Adrenal gland (tissue), 12 donors: ENCODE measurements around the gene AGPAT1. TPM values are rescaled to one million over a fixed set of nuclear protein-coding genes. Genes with fewer than 3 reads are reported as not detected.
"Not testable (repeated sequence)": the region's sequence is repeated elsewhere in the genome, so short reads cannot be mapped to it uniquely, and the experiment has no call there.

ENCODE experiments used
- DNase-seq, 7 donors: peaks; one replicate each; pipeline ENCODE4 v3.0.0-alpha.2; 2019 to 2020
- H3K27ac ChIP-seq, 5 donors: fragments of 200-600 bp; sonication (generic) in 4 of 5; 1 replicate in 3 of 5; 2 replicates in 2 of 5; pipeline versions ENCODE4 v1.5.1 to v1.8.0; 2016 to 2020; ENCODE audit warnings: mild to moderate bottlenecking in 1 of 5
- H3K27me3 ChIP-seq: fragments of 200-600 bp; 2 replicates; pipeline ENCODE4 v1.8.0; 2021
- H3K36me3 ChIP-seq, 2 donors: fragments of 200-600 bp; replicated peaks in 1 of 2; 1 replicate in 1 of 2; 2 replicates in 1 of 2; pipeline versions ENCODE4 v1.5.1 to v1.8.0; 2018 to 2022
- H3K4me1 ChIP-seq, 2 donors: fragments of 200-600 bp; replicated peaks in 1 of 2; 1 replicate in 1 of 2; 2 replicates in 1 of 2; pipeline versions ENCODE4 v1.5.1 to v1.8.0; 2018 to 2021
- H3K4me3 ChIP-seq, 4 donors: fragments of 200-600 bp; sonication (generic) in 3 of 4; one replicate each; pipeline ENCODE4 v1.5.1; 2016 to 2018
- H3K9me3 ChIP-seq, 3 donors: fragments of 200-600 bp; sonication (generic) in 1 of 3; replicated peaks in 1 of 3; 1 replicate in 2 of 3; 2 replicates in 1 of 3; pipeline versions ENCODE4 v1.5.1 to v1.8.0; 2016 to 2021
- CTCF ChIP-seq, 6 experiments: fragments of 450-650 bp in 4 of 6; fragments of 200-600 bp in 2 of 6; sonication (generic) in 1 of 6; IDR thresholded peaks; 1 replicate in 5 of 6; 2 replicates in 1 of 6; pipeline versions ENCODE4 v1.5.1 to v1.8.0; 2016 to 2021; ENCODE audit warnings: antibody characterized with exemption in 6 of 6, mild to moderate bottlenecking in 2 of 6, moderate library complexity in 1 of 6
- POLR2A ChIP-seq, 2 donors: fragments of 450-650 bp; IDR thresholded peaks; one replicate each; pipeline ENCODE4 v1.6.1; 2017; ENCODE audit warnings: antibody characterized with exemption in 2 of 2, mild to moderate bottlenecking in 2 of 2, moderate library complexity in 1 of 2
- WGBS, 4 donors: extraction: QIAGEN DNeasy Blood & Tissue Kit in 2 of 4; methylation state at CpG; one replicate each; pipeline versions ENCODE4 v1.1.5 to v1.1.7; 2013 to 2017; 5-methylcytosine and 5-hydroxymethylcytosine counted together
- intact Hi-C, 2 donors: fragments of 100-400 bp; cut with DNase I; formaldehyde crosslinking; loops; one replicate each; pipeline versions ENCODE4 v1.14.1 to v1.15.0; 2022 to 2023
- polyA plus RNA-seq, 3 donors: library from polyadenylated mRNA; stranded (reverse); fragments of 200-250 nt in 2 of 3; fragments of 350-450 nt in 1 of 3; fragmentation: Illumina TruSeq in 1 of 3; extraction: RNeasy Lipid Tissue Mini Kit (QIAGEN cat#74804) in 1 of 3; gene quantifications; one replicate each; pipeline ENCODE4 v1.2.3, GENCODE V29; 2013 to 2014
- total RNA-seq, 9 donors: library from RNA; depleted of rRNA in 4 of 9; stranded (reverse); fragments of >200 nt in 4 of 9; fragments of 120-200 nt in 1 of 9; fragmentation: NEBNext Ultra II Directional in 1 of 9; extraction: Animal tissue kit (Norgen Biotek cat#: 25700) in 1 of 9; gene quantifications; one replicate each; pipeline versions ENCODE4 v1.1.0 to v1.2.4, GENCODE V29; 2013 to 2023
- donor health status: healthy with polysubstance abuse.
- donor health status: Bipolar disorder and iron deficiency.
- donor health status: DM: yes; HTN: yes; CAD: no.
- donor health status: DM: no; HTN: no; CAD: no.
- donor health status: DM: no; HTN: no; CAD: no.
- donor health status: DM: yes; HTN: yes; CAD: no.

Gene AGPAT1
- total and polyA plus RNA-seq, 12 donors: 51.9 to 91.9 (median 68.5) TPM

GRCh38 chr6:32212076-32212760 is 36.3 kb upstream of the AGPAT1 start:
- no peak overlapping the region for H3K4me3 ChIP-seq
- H3K4me1 ChIP-seq: no peaks in the 10 kb centered on the region
- no peak for DNase-seq
- H3K27me3 ChIP-seq: no peaks in the 10 kb centered on the region
- no peaks in the 10 kb centered on the region for H3K36me3 ChIP-seq
- no peak overlapping the region for H3K27ac ChIP-seq
- H3K9me3 ChIP-seq: no peaks in the 10 kb centered on the region
- intact Hi-C loops: no loop called here
- 84 to 90% (median 86%) methylated on average over 8 to 12 of the region's 12 CpGs for WGBS, 4 donors
- TF ChIP-seq POLR2A (IDR thresholded peaks at IDR 0.05) (no peak), CTCF (IDR thresholded peaks at IDR 0.05) (no peak)

- H3K27me3 ChIP-seq, H3K4me3 ChIP-seq, H3K4me1 ChIP-seq, intact Hi-C loops, H3K27ac ChIP-seq, H3K9me3 ChIP-seq, DNase-seq, H3K36me3 ChIP-seq: not testable (repeated sequence)
- WGBS, 4 donors: 83 to 93% (median 86%) methylated on average over 4 of the region's 4 CpGs
These were observed 35.5 kb upstream of the AGPAT1 start for GRCh38 chr6:32211432-32211831.

DNA sequence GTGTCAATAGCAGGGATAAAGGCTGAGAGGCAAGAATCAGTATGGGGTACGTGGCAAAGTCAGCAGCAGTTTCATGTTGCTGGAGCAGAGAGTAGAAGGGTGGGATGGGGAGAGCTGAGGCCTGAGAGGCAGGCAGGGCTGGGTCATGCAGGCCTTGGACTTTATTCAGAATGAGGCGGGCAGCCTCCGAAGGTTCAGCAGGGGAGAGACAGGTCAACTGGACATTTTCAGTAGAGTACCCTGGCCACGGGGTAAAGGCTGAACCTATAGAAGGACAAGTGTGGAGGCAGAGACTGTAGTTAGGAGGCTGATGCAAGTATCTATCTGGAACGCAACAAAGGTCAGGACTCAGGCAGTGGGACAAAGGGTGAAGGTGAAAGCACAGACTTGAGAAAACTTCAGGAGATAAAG is 34.3 kb upstream of the AGPAT1 start:
- WGBS, 4 donors: 81 to 85% (median 82%) methylated on average over 5 of the region's 5 CpGs
- H3K27ac ChIP-seq: no peak overlapping the region
- no peak for DNase-seq
- no peak overlapping the region for H3K4me3 ChIP-seq
- no peaks in the 10 kb centered on the region for H3K36me3 ChIP-seq
- H3K27me3 ChIP-seq: no peaks in the 10 kb centered on the region
- H3K9me3 ChIP-seq: no peaks in the 10 kb centered on the region
- TF ChIP-seq POLR2A (IDR thresholded peaks at IDR 0.05) (no peak), CTCF (IDR thresholded peaks at IDR 0.05) (no peak)
- intact Hi-C loops: no loop called here
- no peaks in the 10 kb centered on the region for H3K4me1 ChIP-seq

DNA sequence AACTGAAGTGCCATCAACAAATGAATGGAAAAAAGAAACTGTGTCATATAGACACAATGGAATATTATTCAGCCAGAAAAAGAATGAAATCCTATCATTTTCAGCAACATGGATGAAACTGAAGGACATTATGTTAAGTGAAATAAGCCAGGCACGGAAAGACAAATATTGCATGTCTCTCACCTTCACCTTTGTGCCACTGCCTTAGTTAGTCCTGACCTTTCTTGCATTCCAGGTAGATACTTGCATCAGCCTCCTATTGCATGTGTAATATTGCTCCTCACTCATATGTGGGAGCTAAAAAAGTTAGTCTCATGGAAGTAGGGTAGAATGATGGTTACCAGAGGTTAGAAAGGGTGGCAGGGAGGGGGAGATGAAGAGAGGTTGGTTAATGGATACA is 33.1 kb upstream of the AGPAT1 start:
- H3K36me3 ChIP-seq: no peaks in the 10 kb centered on the region
- H3K27ac ChIP-seq: no peak overlapping the region
- TF ChIP-seq POLR2A (IDR thresholded peaks at IDR 0.05): no peak
- no peak for TF ChIP-seq CTCF (IDR thresholded peaks at IDR 0.05)
- H3K4me1 ChIP-seq: no peaks in the 10 kb centered on the region
- intact Hi-C loops: loop anchor here in 1 of 2 donors (10.0 kb wide), 1 partner anchor 1034 kb away; the partner anchor contains the start of gene POU5F1
- DNase-seq: no peak
- H3K9me3 ChIP-seq: no peaks in the 10 kb centered on the region
- 59 to 70% (median 64%) methylated on average over 1 of the region's 1 CpG for WGBS, 4 donors
- no peaks in the 10 kb centered on the region for H3K27me3 ChIP-seq
- no peak overlapping the region for H3K4me3 ChIP-seq

GRCh38 chr6:32204268-32204715 is 28.4 kb upstream of the AGPAT1 start:
- Histone ChIP-seq H3K9me3 (no peaks in the 10 kb centered on the region), H3K27me3 (no peaks in the 10 kb centered on the region), H3K4me1 (no peaks in the 10 kb centered on the region), H3K36me3 (no peaks in the 10 kb centered on the region), H3K4me3 (no peak overlapping the region), H3K27ac (no peak overlapping the region)
- intact Hi-C loops: loop anchor here in 1 of 2 donors (10.0 kb wide), 1 partner anchor 1029 kb away; the partner anchor contains the start of gene POU5F1
- DNase-seq: no peak
- TF ChIP-seq CTCF (IDR thresholded peaks at IDR 0.05): no peak
- no peak for TF ChIP-seq POLR2A (IDR thresholded peaks at IDR 0.05)
- WGBS, 4 donors: 70 to 89% (median 88%) methylated on average over 1 to 3 of the region's 3 CpGs
